GM18870 (cell line): ENCODE data around the gene FBRS.
A peak's percentile ranks its signal among the peaks of the same experiment; 100 is the strongest.

Experiments
- ATAC-seq: cut with Tn5 transposase; IDR thresholded peaks from one replicate; pipeline ENCODE4 v1.9.1; 2021; ENCODE audit warnings: moderate library complexity; ENCODE audit not compliant: unreplicated experiment

The FBRS gene

DNA sequence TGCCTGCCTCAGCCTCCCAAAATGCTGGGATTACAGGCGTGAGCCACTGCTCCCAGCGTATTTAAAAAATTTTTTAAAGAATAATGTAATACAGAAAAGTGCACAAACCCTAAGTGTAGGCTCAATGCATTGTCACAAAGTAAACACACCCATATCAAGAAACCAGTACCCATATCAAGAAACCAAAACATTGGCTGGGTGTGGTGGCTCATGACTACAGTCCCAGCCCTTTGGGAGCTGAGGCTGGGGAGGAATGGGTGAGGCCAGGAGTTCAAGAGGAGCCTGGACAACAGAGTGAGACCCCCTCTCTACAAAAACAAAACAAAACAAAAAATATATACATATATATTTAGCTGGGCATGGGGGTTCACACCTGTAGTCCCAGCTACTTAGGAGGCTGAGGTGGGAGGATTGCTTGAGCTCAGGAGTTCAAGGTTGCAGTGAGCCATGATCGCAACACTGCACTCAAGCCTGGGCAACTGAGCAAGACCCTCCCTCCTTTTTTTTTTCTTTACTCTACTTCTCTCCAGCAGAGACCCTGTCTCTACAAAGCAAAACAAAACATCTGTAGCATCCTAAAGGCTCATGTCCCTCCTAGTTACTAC is 16.8 kb upstream of the FBRS start:
- ATAC-seq = no peak

DNA sequence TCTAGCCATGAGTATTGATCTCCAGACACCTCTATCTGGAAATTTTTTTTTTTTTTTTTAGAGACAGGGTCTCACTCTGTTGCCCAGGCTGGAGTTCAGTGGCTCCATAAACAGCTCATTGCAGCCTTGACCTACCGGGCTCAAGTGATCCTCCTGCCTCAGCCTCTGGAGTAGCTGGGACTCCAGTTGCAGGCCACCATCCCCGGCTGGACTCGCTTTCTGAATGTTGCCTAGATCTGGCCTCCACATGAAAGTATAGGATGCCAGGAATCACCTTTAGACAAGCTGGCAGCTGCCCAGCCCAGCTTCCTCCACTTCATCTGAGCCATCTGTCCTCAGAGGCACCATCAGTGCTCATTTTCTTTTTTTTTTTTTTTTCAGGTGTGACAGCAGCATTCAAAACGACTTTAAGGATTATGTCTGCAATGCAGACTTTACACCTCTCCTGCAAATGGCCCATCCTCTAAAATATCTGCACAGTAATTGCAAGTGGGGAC is 13.8 kb upstream of the FBRS start:
- no peak for ATAC-seq

DNA sequence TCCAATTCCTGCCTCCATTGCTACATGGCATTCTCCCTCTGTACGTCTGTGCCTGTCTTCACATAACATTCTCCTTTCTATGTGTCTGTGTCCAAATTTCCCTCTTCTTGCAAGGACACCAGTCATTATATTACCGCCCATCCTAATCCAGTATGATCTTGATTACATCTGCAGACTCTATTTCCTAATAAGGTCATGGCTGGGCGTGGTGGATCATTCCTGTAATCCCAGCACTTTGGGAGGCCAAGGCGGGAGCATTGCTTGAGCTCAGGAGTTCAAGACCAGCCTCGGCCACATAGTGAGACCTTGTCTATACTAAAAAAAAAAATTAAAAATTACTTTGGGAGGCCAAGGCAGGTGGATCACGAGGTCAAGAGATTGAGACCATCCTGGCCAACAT is 12.5 kb upstream of the FBRS start:
- no peak for ATAC-seq

DNA sequence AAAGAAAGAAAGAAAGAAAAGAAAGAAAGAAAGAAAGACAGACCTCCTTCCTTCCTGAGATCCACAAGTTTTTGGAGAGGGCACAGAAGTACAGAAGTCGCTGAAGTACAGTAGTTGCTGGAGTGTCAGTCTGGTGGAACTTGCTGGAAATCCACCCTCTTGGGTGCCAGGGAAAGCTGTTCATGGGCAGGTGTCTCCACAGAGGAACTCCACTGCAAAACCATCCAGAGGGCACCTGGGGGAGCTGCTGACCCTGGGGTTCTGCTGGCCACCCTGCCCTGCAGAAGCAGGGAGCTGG is 11.0 kb upstream of the FBRS start:
- no peak for ATAC-seq

DNA sequence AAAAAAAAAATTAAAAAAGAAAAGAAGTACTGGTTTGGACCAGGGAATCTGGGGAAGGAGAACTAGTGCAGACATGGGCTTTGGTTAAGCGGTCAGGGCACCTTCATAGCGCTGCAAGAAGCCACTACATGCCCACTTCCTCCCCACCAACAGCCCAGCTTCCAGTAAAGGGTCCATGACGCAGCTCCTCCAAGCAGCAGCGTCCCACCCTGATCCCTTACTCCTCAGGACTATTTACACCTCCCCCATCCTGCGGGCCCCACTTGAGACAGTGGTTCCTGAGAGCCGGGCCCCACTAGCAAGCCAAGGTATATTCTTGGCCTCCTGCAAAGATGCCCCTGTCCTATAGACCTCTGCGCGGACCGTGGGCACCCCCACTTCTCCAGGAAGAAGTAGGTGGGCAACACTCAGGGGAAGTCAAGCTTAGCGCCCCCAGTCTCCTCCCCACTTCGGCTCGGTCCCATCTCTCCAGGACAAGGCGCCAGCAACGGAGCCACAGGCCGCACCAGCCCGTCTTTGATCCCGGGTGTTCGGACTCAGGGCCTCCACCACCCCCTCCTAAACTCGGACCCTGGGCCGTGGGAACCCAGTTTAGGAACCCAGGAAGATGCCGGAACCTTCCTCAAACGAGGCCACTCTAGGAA is 8.4 kb upstream of the FBRS start:
- ATAC-seq = no peak

DNA sequence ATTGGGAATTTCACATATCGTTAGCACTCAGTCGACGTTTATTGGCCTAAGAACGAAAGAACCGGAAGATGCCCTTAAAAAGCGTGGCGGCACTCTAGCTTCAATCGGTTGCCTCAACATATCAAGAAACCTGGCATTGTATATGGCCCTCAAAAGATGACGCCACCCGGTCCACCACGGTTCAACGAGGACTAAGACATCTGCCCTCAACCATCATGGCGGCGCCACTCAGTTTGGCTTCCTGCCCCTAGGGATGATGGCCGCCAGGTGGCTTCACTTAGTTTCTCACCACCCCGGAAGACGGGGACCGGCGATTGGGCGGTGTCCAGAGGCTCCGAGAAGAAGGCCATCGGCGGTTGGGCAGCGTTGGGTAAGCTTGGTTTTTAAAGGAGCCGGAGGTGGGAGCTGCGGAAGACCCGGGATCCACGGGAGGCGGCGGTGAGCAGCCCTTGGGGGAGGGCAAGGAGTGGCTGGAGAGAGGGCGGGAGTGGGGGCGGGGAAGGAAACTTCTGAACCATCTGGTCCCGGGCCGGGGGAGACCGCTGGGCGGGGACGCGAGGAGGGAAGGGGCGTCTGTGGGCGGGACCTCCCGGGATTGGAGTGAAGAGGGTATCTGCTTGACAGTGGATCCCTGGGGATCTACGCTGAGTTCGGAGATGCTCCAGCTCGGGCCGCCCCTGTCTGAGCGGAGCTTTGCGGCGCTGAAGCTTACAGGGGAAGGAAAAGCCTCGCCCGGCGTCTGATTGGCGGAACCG is 7.7 kb upstream of the FBRS start, which contains the start of gene PRR14:
Gene PRR14, plus strand, starts transcription at position 592 of the 755 bp plus-strand sequence. CDS start 686 bp downstream, outside the sequence.
- peak; percentile 74 for ATAC-seq

DNA sequence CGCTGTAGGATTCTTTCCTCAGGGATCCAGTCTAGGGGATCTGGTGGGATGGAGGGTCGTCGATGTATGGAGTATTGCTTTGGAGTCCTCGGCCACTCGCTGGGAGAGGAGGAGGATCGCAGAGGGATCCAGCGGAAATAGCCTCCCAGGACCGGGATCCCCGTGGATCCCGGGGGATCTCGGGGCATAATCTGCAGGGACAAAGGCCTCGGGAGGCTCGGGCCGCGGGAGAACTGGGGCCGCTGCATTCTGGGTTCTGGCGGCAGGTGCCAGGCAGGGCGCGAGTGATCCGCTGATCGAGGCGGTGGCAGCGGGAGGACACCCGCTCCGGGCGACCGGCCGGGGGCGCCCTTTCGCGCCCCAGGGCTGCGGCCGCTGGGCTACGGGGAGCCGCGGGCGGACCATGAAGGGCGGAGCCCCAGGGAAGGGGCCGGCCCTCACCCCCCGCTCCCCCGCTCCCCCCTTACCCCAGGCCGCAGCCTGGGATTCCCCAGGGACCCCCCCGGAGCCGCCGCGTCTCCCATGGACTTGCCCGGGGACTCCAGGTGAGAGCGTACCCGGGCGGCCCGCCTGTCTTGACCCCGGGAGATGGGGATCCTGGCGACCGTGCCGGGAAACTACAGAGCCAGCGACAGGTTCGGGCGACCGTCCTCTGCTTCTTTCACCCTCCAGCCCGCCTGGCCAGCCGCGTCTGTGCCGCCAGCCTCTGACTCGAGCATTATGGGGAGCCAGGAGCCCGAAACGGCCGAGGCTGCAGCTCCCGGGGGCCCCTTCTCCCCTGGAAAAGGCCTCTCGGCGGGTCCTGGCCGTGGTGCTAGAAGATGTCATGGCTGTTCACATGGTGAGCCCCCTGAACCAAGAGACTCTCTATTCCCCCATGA is 6.9 kb upstream of the FBRS start:
- no peak for ATAC-seq

DNA sequence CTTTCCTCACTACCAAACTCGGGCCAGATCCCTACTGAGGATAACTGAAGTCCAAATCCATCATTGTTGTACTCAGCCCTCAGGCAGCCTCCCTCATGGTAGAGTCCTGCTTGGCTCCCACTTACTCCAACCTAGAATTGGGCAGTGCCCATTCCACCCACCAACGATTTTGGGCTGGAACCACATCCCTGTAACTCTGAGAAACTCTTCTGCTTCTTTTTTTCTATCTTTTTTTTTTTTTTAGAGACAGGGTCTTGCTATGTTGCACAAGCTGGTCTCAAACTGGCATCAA is 6.3 kb upstream of the FBRS start:
- ATAC-seq = no peak

DNA sequence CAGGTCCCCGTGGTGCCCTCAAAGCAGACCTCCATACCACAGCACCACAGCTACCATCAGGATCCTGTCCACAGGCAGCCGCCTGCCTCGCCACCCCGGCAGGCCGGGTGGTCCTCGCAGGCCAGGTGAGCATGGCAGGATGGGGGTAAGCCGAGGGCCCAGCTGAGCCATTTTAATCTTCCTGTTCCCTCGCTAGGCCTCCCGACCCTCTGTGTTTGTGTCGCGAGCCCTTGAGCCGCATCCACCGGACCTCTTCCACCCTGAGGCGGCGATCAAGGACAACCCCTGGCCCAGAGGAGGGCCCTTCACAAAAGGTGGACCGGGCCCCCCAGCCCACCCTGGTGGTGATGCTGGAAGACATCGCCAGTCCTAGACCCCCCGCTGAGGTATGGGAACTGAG is 5.5 kb upstream of the FBRS start:
- no peak for ATAC-seq

DNA sequence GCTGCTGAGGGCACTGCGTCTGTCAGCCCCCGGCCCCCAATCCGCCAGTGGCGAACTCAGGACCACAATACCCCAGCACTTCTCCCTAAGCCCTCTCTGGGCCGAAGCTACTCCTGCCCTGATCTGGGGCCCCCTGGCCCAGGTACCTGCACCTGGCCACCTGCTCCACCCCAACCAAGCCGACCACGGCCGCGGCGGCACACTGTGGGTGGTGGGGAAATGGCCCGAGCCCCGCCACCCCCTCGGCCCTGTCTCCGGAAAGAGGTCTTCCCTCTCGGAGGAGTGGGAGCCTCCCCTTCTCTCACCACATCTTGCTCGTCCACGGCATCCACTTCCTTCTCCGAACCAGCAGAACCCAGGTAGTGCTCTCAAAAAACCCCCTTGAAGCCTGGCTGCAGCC is 3.4 kb upstream of the FBRS start:
- no peak for ATAC-seq

DNA sequence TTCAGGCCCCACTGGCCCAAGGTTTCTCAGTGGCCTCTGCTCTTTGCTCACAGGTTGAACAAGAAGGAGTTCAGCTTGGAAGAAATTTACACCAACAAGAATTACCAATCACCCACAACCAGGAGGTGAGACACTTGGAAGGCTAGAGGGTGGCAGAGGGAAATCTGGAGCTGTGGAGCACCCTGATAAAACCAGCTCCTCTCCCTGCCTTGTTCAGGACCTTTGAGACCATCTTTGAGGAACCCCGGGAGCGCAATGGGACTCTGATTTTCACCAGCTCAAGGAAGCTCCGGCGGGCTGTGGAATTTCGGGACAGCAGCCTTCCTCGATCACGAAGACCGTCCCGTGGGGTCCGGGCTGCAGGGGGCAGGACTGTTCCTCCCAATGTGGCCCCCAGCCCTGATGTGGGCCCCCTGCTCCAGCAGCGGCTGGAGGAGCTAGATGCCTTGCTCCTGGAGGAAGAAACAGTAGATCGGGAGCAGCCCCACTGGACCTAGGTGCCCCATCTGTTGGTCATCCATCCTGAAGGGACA is 2.4 kb upstream of the FBRS start:
- no peak for ATAC-seq

DNA sequence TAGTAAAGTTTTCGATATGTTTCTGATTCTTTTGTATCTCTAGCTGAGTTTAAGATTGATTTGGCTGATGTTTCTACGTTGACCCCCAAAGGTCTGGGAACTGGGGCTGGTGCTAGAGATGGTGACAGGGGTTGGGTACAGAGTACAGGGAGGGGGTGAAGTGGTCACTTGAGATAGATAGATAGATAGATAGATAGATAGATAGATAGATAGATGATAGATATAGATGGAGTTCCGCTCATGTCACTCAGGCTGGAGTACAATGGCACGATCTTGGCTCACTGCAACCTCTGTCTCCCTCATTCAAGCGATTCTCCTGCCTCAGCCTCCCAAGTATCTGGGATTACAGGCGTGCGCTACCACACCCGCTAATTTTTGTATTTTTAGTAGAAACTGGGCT is 1.8 kb upstream of the FBRS start:
- no peak for ATAC-seq

DNA sequence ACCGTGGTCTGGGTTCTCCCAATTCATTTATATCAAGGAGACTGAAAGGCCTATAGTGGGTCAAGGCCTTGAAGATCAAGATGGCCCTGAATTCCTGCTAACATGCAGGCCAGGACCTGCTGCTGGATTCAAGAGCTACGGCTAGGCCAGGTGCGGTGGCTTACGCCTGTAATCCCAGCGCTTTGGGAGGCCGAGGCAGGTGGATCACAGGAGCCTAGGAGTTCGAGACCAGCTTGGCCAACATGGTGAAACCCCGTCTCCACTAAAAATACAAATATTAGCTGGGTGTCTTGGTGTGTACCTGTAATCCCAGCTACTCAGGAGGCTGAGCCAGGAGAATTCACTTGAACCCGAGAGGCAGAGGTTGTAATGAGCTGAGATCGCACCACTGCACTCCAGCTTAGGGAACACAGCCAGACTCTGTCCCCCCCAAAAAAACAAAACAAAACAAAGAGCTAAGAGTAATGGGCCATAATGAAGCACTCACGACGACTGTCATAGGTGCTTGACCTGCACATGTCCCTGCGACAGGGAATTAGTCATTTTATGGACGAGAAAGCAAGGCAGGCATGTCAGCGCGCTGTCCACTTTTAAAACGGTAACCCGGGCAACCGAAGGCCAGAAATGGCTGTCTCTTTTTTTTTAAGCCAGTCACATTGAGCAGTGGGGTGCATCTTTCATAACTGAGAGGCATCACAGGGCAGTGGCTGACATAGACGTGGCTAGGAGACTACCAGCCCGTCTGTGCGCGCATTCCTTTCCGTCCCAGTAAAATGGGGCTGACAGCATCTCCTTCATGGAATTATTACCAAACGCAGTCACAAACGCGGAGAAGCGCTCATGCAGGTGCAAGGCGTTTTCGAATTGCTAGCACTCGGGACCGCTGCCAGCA is 1.0 kb upstream of the FBRS start:
- ATAC-seq = no peak

DNA sequence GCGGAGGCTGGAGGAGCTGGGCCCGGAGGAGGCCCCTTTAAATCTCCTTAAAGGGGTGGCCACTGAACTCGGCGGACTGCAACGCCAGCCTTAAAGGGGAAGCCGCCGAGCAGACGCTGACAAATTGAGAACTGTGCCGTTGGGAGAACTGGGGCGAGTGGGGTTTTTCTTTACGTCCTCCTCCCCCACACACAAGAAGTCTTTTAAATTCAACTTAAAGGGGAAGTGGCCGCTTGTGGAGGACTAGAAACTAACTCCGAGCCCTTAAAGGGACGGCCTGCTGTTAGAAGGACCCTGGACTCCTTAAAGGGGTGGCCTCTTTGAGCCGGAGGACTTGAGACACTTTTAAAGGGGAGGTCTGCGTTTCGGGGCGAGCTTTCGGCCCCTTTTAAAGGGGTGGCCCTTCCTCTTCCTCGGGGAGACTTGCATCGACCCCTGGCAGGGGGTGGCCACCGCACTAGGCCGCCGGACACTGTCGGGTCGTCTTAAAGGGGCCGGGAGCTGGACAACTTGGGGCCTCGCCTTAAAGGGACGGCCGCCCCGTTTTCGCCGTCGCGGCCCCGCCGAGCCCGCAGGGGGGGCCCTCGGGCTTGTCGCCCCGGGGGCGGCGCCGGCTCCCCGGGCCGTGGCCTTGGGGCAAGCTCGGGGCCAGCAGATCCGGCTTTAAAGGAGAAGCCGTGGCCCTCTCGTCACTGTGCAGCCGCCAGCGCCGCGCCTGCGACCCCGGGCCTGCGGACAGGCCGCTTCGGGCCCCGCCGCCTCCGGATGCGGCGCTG is 688 bp downstream of the FBRS start:
- peak; percentile 29 for ATAC-seq

DNA sequence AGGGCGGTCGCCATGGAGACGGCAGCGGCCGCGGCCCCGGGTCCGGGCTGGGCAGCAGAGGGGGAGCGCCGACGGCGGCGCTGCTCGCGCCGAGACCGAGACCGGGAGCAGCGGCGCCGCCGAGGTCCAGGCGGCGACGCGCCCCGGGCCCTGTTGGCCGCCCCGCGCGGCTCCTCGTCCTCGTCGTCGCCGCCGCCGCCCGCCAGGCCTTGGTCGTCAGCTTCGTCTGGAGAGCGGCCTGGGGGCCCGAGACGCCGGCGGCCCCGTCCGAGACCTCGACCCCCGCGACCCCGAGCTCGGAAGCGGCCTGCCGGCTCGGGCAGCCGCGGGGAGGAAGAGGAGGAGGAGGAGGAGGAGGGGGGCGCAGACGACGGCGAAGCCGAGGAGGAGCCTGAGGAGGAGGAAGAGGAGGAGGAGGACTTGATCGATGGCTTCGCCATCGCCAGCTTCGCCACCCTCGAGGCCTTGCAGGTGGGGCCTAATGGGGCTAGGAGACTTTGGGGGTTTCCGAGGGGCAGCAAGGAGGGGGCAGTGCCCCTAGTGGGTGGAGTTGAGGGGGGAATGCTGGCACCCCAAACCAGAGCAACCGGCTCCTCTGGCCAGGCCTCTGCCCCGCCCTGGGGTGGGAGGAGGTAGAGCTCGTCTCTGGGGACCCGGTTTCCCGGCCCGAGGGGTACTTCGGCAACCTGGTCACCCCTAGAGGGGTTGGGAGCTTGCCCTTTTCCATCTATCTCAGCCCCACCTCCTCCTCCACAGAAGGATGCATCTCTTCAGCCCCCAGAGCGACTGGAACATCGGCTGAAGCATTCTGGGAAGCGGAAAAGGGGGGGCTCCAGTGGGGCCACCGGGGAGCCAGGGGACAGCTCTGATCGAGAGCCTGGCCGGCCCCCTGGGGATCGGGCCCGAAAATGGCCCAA is 1.5 kb downstream of the FBRS start:
- ATAC-seq = no peak

DNA sequence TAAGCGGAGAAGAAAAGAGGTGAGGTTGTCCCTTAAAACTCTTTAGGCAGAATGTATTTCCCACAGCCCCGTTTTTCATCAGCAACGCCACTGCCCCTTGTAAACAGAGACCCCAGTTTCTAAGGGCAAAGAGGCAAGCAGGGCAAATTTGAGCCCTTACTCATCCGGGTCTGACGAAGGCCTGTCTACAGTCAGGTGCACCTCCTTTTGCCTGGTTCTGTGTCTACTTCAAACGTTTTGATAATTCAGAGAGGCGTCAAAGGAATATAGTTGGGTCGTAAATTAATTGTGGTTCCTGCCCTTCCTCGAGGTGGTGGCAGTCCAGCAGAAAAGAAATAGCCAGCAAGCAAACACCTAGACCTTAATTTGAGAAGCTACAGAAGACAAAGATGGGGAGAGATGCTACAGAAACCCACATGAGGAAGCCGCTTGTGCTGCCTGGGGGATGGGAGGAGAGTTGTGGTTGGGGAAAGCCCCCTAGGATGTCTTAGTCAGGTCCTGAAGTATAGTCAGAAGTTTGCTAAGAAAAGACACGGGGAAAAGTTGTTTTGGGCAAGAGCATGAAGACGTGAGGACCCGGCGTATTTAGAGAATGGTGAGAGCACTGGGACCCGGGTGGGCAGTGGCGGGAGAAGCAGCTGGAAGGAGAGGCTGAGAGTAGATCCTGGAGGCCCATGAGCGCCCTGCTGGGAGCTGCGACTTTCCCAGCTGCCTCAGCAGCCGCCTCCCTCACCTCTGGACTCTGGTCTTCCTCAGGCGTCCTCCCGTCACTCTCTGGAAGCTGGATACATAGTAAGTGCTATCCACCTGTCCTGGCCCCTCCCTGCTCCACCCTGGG is 2.4 kb downstream of the FBRS start:
- ATAC-seq = no peak

DNA sequence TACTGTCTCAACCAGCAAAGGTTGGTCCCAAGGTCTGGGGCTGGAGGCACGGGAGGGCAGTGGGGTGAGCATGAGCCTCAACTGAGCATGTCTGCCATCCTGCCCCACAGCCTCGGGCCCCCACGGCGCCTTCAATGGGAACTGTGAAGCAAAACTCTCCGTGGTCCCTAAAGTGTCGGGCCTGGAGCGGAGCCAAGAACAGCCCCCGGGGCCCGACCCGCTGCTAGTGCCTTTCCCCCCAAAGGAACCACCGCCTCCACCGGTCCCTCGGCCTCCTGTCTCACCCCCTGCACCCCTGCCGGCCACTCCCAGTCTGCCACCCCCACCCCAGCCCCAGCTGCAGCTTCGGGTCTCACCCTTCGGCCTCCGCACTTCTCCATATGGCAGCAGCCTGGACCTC is 4.2 kb downstream of the FBRS start:
- ATAC-seq = no peak

DNA sequence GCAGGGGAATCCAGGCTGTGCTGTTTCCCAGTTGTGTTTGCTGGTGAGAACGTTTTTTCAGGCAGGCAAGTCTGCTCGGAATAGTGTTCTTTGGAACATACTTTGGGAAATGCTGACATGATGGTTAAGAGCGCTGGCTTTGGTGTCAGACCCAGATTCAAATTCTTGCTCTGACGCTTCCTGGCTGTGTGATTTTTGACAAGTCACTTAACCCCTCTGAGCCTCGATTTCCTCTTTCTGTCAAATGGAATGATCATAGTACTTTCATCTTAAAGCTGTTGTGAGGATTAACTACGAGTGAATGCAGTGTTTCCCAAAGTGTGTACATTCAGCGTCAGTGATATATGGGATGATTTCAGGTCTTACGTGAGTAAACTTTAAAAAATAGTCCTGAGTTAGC is 4.8 kb downstream of the FBRS start:
- no peak for ATAC-seq
